NOMO-1 treated with dmso at 0.1 percent for 144 hours (cell line): ENCODE results near the gene CLDN1.
A peak's percentile ranks its signal among the peaks of the same experiment; 100 is the strongest.

Experiments
- DNase-seq: peaks from one replicate; lab custom pipeline; 2025; ENCODE audit not compliant: unreplicated experiment; lab: John Stamatoyannopoulos, UW

CLDN1 gene

GRCh38 chr3:190333961-190334360 is 11.7 kb upstream of the CLDN1 start:
- no peak for DNase-seq

GRCh38 chr3:190330936-190331734 is 8.9 kb upstream of the CLDN1 start:
- no peak for DNase-seq

- no peak for DNase-seq
Measured at GRCh38 chr3:190326930-190327329, 4.7 kb upstream of the CLDN1 start.

- DNase-seq = no peak
Measured at GRCh38 chr3:190326361-190326760, 4.1 kb upstream of the CLDN1 start.

DNA sequence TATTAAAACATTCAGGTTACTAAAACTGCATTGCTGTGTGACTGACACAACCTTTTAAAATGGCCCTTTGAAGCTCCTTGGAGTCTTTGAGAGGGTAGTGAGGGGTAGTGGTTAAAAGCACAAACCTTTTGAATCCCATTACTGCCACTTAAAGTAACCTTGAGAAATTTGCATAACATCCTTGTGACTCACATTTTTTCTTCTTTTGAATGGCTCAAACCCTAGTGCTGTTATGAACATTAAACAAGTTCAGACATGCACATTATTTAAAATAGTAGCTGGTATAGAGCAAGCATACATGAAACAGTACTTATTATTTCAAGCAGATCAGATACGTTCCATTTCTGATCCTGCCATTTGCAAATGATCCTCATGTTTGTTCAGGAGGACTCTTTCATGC is 3.7 kb upstream of the CLDN1 start:
- no peak for DNase-seq

DNA sequence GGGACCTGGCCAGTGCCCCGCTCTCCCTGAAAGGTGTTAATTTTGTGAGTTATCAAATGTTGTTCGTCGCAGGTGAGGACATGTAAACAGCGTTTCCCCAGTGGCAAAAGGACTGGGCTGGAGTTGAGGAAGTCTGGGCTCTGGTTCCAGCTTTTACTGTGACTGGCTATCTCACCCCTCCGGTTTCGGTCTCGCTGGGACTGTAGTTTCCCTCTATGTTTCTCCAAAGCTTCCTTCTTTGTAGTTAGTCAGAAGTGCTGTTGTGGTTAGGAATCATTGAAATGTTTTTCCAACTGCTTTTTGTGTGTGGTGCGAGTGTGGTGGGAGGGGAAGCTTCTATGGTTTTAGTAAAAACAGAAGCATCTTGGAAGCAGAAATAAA is 990 bp upstream of the CLDN1 start:
- DNase-seq = peak; percentile 24

DNA sequence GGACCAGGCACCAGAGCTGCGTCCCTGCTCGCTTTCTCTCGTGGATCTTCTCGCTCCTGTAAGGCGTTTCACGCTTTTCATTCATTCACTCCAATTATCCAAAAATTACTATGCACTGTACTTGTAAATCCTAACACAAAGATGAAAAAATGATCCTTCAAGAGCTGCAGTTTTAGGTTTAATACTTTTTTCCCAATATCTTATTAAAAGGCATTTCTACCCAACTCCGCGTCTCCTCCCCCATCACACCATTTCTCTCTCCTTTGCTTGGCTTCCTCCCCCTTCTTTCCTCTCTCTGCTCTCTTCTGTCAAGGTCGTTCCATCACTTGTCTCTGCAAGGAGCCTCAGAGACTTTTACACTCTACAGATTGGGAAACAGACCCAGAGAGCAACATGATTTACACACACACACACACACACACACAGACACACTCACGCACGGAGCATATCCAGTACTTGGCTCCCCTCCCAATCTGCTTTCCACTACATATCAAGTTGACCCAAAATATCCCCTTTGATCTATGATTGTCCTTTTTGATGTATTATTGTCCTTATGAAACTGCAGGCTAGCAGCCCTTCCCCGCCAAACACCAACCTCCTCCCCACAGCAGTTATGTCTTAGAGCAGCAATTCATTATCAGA is 479 bp upstream of the CLDN1 start:
- DNase-seq = no peak

DNA sequence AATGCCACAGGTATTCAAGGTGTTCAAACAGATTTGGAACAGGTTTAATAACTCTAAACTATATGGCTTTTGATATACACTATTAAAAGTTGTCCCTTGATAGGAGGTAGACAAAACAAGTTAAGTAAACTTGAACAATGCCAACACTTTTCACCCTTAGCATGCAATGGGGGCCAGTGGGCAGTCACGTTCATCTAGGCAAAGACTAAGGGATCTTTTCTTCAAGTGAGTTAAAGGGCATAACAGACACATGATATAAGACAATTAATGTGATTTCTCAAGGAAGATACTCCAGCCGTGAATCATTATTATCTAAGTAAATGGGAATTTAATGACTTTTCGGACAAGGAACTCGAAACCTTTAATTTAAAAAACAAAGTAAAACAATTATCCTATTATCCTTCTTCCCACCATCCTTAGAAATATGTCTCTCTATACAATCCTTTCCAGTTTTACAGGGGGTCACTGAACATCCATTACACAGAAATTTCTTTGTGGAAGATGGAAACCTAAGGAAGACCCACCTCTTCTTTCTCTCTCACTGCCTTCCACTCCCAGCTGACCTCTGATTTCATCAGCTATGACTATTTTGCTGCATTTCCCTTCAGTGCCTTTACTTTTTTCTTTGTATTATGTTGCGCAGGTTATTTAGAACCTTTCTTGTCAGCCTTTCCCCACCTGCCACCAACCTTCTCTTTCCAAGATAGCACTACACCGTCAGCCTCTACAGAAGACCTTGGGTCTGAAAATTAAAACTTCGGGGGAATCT is 1.5 kb downstream of the CLDN1 start:
- DNase-seq = no peak

DNA sequence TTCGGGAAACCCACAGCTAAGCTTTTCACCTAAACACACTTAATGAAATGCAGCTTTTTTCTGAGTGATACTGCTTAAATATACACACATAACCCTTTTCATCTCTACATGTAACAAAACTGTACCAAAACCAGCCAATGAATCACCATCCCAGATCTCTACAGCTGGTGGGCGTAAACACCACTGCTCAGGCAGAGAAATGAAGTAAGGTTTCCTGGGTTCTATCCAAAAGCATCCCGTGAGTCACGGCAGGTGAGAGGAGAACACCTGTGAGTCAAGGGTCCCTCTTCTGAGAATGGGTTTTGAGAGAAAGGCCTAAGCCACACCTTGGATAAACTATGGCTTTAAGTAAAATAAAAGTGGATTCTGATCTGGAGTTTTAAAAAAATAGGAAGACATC is 2.6 kb downstream of the CLDN1 start:
- DNase-seq = no peak

DNA sequence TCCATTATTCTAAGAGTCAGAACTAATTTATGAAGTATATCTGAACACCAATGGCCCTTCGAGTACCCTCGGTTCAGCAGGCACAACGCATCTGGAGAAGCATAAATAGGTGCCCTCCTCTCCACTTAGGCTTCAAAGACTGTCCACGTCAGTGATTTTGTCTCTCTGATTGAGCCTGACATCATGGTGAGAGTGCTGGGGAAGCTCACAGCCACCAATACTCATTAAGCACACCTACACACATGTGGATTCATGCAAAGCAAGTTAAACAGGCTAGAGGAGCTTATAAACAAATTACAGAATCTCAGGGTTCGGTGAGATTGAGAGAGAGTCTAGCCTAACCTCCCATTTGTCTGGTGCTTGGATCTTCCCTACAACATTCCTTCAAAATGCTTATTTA is 3.6 kb downstream of the CLDN1 start:
- no peak for DNase-seq

GRCh38 chr3:190314741-190315140 is 7.5 kb downstream of the CLDN1 start:
- no peak for DNase-seq

DNA sequence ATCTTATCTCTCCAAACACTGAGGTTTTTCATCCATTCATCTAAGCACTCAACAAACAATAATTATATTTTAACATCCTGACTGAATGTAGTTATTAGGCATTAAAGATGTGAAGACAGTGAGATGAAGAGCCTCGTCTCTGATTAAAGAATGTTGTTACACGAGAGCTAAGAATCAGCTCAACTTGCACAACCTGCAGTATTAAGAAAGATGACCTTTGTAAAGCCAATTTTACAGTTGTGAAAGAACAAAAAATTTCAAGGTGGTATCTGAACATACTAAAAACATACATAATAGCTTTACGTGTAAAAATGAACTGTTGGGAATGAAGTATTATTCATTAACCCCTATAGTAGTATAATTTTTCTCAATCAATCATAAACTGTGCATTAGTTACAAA is 12.8 kb downstream of the CLDN1 start:
- DNase-seq = no peak

DNA sequence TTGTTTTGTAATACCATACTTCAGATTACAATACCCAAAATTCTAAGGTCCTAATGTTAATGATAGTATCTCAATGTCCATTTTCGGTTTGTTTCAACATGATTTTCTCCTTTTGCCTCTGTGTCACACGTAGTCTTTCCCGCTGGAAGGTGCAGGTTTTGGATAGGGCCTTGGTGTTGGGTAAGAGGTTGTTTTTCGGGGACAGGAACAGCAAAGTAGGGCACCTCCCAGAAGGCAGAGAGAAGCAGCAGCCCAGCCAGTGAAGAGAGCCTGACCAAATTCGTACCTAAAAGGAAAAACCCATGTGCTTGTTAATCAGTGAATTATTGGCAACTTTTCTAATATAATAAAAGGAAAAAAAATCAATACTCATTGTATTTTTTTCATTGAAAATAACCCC is 14.1 kb downstream of the CLDN1 start:
- DNase-seq = no peak

- DNase-seq = no peak
Measured at GRCh38 chr3:190307164-190307545, 15.1 kb downstream of the CLDN1 start.

GRCh38 chr3:190306513-190307163 is 15.6 kb downstream of the CLDN1 start:
- DNase-seq = no peak

DNA sequence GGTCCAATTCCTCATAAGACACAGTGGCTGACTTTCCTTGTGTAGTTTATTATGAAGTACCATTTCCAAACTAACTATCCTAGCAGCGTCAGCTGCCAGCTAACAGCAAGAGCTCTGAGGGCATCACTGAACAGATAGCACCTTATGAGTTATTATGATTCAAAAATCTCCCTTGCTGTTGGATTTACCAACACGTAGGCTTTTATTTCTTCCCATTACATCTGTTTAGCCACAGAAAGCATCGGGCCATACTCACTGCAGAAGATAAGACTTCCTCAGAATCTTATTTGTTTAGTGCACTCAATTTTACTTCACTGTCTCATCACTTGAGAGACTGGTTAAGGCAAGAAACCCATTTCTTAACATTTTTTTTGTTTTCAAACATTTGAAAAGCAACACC is 16.2 kb downstream of the CLDN1 start:
- DNase-seq = no peak

- no peak for DNase-seq
Measured at GRCh38 chr3:190305406-190305805, 16.8 kb downstream of the CLDN1 start.

DNA sequence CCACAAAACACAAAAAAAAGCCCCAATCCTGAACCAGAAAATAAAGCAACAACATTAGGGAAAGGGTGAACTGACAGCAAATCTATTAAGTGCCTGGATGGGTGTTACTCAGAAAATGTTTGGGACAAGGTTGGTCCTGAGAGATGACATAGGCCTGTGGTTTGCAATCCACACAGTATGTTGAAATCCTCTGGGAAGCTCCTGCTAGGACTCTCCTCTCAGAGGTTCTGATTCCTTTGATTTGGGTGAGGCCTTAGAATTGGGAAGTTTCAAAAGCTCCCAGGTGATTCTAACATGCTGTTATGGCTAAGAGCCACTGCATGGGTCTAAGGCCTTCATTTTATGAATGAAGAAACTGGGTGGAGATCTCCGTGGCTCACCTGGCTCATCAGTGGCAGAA is 18.4 kb downstream of the CLDN1 start:
- no peak for DNase-seq

DNA sequence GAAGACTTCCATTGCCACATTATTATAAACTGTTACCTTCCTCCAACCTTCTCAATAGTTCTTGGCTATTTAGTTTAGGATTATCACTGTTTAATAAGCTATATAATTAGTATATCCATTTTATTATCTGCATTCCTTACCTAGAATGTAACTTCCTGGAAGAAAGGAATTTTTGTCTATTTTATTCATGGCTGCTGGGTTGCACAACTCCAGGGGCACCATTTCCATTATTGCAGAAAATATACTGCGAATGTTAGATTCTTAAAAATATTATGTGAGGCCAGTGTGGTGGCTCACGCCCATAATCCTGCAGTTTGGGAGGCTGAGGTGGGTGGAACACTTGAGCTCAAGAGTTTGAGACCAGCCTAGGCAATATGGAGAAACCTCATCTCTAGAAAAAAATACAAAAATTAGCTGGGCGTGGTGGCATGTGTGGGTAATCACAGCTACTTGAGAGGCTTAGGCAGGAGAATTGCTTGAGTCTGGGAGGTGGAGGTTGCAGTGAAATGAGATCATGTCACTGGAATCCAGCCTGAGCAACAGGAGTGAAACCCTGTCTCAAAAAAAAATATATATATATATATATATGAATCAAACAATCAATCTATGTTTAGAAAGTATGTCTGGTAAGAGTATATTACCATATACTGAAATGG is 19.9 kb downstream of the CLDN1 start:
- DNase-seq = no peak

- peak; percentile 43 for DNase-seq
Measured at GRCh38 chr3:190301591-190301990, 20.7 kb downstream of the CLDN1 start.

GRCh38 chr3:190299969-190300368 is 22.3 kb downstream of the CLDN1 start:
- no peak for DNase-seq
